Effector memory CD4-positive, alpha-beta T cell (primary cell): ENCODE results near the gene STOML2.

Experiments
- DNase-seq, 3 donors: peaks; one replicate each; pipeline ENCODE4 v3.0.0-alpha.2; 2020
- H3K27ac ChIP-seq: 2 replicates; pipeline ENCODE4 v1.7.0; 2013; ENCODE audit warnings: mild to moderate bottlenecking, low read length, moderate library complexity; ENCODE audit not compliant: insufficient read depth, poor library complexity, severe bottlenecking
- H3K27me3 ChIP-seq: replicated peaks from 2 replicates; pipeline ENCODE4 v1.7.0; 2013; ENCODE audit warnings: mild to moderate bottlenecking, low read length; ENCODE audit not compliant: insufficient read depth, control insufficient read depth, poor library complexity, severe bottlenecking
- H3K36me3 ChIP-seq: 2 replicates; pipeline ENCODE4 v1.7.0; 2013; ENCODE audit warnings: mild to moderate bottlenecking, low read length, moderate library complexity; ENCODE audit not compliant: control insufficient read depth, insufficient read depth
- H3K4me1 ChIP-seq: 2 replicates; pipeline ENCODE4 v1.7.0; 2013; ENCODE audit warnings: low read length, mild to moderate bottlenecking; ENCODE audit not compliant: control insufficient read depth, insufficient read depth, poor library complexity, severe bottlenecking
- H3K4me3 ChIP-seq: 2 replicates; pipeline ENCODE4 v1.7.0; 2013; ENCODE audit warnings: low read length, low read depth, mild to moderate bottlenecking; ENCODE audit not compliant: insufficient read depth, poor library complexity, severe bottlenecking
- H3K9me3 ChIP-seq: 2 replicates; pipeline ENCODE4 v1.7.0; 2013; ENCODE audit warnings: mild to moderate bottlenecking, low read length, moderate library complexity; ENCODE audit not compliant: control insufficient read depth

STOML2 gene

GRCh38 chr9:35091536-35091935 is 11.4 kb downstream of the STOML2 start:
- Histone ChIP-seq H3K27ac (no peak overlapping the region), H3K4me1 (no peaks in the 10 kb centered on the region), H3K36me3 (peaks cover 71% of the 10 kb centered on the region), H3K4me3 (no peak overlapping the region), H3K27me3 (no peaks in the 10 kb centered on the region), H3K9me3 (no peaks in the 10 kb centered on the region)
- DNase-seq = no peak

GRCh38 chr9:35089434-35089833 is 13.5 kb downstream of the STOML2 start:
- no peak for DNase-seq
- H3K27ac ChIP-seq = no peak overlapping the region
- no peaks in the 10 kb centered on the region for H3K4me1 ChIP-seq
- no peaks in the 10 kb centered on the region for H3K27me3 ChIP-seq
- no peak overlapping the region for H3K4me3 ChIP-seq
- no peaks in the 10 kb centered on the region for H3K9me3 ChIP-seq
- peaks cover 70% of the 10 kb centered on the region for H3K36me3 ChIP-seq

- DNase-seq = no peak
Observed at GRCh38 chr9:35085078-35085477, 17.9 kb downstream of the STOML2 start.

GRCh38 chr9:35079426-35080341 is 23.2 kb downstream of the STOML2 start, which contains the start of gene FANCG:
FANCG (minus strand) TSS chr9:35079942; CDS start chr9:35079524, 418 bp downstream.
- no peaks in the 10 kb centered on the region for H3K9me3 ChIP-seq
- no peaks in the 10 kb centered on the region for H3K36me3 ChIP-seq
- peaks cover 6% of the 10 kb centered on the region for H3K4me1 ChIP-seq
- peak; percentile 57 to 75 (median 72) for DNase-seq
- H3K27me3 ChIP-seq = no peaks in the 10 kb centered on the region
- H3K27ac ChIP-seq = peak within 1 kb of the TSS; percentile 73
- H3K4me3 ChIP-seq = peak within 1 kb of the TSS; percentile 89

More at GRCh38 chr9:35085078-35085477, 17.9 kb downstream of the STOML2 start:
- H3K4me3 ChIP-seq = no peak overlapping the region
- no peaks in the 10 kb centered on the region for H3K9me3 ChIP-seq
- H3K27ac ChIP-seq = no peak overlapping the region
- H3K27me3 ChIP-seq = no peaks in the 10 kb centered on the region
- peaks cover 28% of the 10 kb centered on the region for H3K36me3 ChIP-seq
- peaks cover 5% of the 10 kb centered on the region for H3K4me1 ChIP-seq

- H3K27ac ChIP-seq = peak overlapping the region; percentile 73
- H3K36me3 ChIP-seq = no peaks in the 10 kb centered on the region
- H3K9me3 ChIP-seq = no peaks in the 10 kb centered on the region
- peaks cover 6% of the 10 kb centered on the region for H3K4me1 ChIP-seq
- peak overlapping the region; percentile 89 for H3K4me3 ChIP-seq
- DNase-seq = no peak
- H3K27me3 ChIP-seq = no peaks in the 10 kb centered on the region
Observed at GRCh38 chr9:35079041-35079425, 23.9 kb downstream of the STOML2 start.

- Histone ChIP-seq H3K4me3 (no peak overlapping the region), H3K4me1 (peaks cover 7% of the 10 kb centered on the region), H3K27me3 (no peaks in the 10 kb centered on the region), H3K27ac (no peak overlapping the region), H3K36me3 (no peaks in the 10 kb centered on the region), H3K9me3 (no peaks in the 10 kb centered on the region)
- DNase-seq = no peak
Observed at GRCh38 chr9:35078066-35078465, 24.9 kb downstream of the STOML2 start.

- Histone ChIP-seq H3K9me3 (no peaks in the 10 kb centered on the region), H3K36me3 (no peaks in the 10 kb centered on the region), H3K4me3 (no peak overlapping the region), H3K4me1 (peaks cover 10% of the 10 kb centered on the region), H3K27me3 (no peaks in the 10 kb centered on the region), H3K27ac (no peak overlapping the region)
- DNase-seq = no peak
Observed at GRCh38 chr9:35076848-35077247, 26.1 kb downstream of the STOML2 start.

- no peak overlapping the region for H3K27ac ChIP-seq
- no peaks in the 10 kb centered on the region for H3K36me3 ChIP-seq
Observed at GRCh38 chr9:35075358-35075757, 27.6 kb downstream of the STOML2 start.

GRCh38 chr9:35074791-35075190 is 28.1 kb downstream of the STOML2 start:
- Histone ChIP-seq H3K27me3 (no peaks in the 10 kb centered on the region), H3K4me1 (peaks cover 16% of the 10 kb centered on the region), H3K9me3 (no peaks in the 10 kb centered on the region), H3K4me3 (no peak overlapping the region), H3K27ac (no peak overlapping the region), H3K36me3 (no peaks in the 10 kb centered on the region)
- no peak for DNase-seq

More at GRCh38 chr9:35075358-35075757, 27.6 kb downstream of the STOML2 start:
- no peak for DNase-seq
- H3K4me3 ChIP-seq = no peak overlapping the region
- no peaks in the 10 kb centered on the region for H3K9me3 ChIP-seq
- H3K4me1 ChIP-seq = peaks cover 15% of the 10 kb centered on the region
- H3K27me3 ChIP-seq = no peaks in the 10 kb centered on the region

GRCh38 chr9:35074141-35074540 is 28.8 kb downstream of the STOML2 start:
- no peaks in the 10 kb centered on the region for H3K27me3 ChIP-seq
- no peak overlapping the region for H3K27ac ChIP-seq
- H3K4me3 ChIP-seq = no peak overlapping the region
- peaks cover 23% of the 10 kb centered on the region for H3K4me1 ChIP-seq
- H3K36me3 ChIP-seq = no peaks in the 10 kb centered on the region
- DNase-seq = no peak
- no peaks in the 10 kb centered on the region for H3K9me3 ChIP-seq
